Esophagus (tissue), 2 donors: ENCODE data around the gene GINS2. TPM values are rescaled to one million over a fixed set of nuclear protein-coding genes. Genes with fewer than 3 reads are reported as not detected.

Experiments used
- H3K27ac ChIP-seq, 2 donors: one replicate each; pipeline ENCODE4 v1.5.1; 2013; ENCODE audit warnings: low read depth in 2 of 2, mild to moderate bottlenecking in 2 of 2, inconsistent platforms in 1 of 2, low read length in 1 of 2, moderate library complexity in 1 of 2
- H3K27me3 ChIP-seq, 2 donors: one replicate each; pipeline ENCODE4 v1.6.1; 2013; ENCODE audit warnings: low read length in 2 of 2, control low read depth in 1 of 2, mild to moderate bottlenecking in 1 of 2; ENCODE audit not compliant: insufficient read depth in 2 of 2, control insufficient read depth in 1 of 2
- H3K36me3 ChIP-seq, 2 donors: one replicate each; pipeline ENCODE4 v1.6.1; 2013; ENCODE audit warnings: low read length in 1 of 2; ENCODE audit not compliant: control insufficient read depth in 2 of 2, insufficient read depth in 2 of 2
- H3K4me1 ChIP-seq, 2 donors: one replicate each; pipeline ENCODE4 v1.6.1; 2013; ENCODE audit warnings: low read length in 1 of 2; ENCODE audit not compliant: control insufficient read depth in 2 of 2, insufficient read depth in 2 of 2
- H3K4me3 ChIP-seq, 2 donors: one replicate each; pipeline ENCODE4 v1.5.1; 2013; ENCODE audit warnings: low read length in 2 of 2, mild to moderate bottlenecking in 2 of 2, low read depth in 1 of 2, moderate library complexity in 1 of 2
- H3K9me3 ChIP-seq, 2 donors: one replicate each; pipeline ENCODE4 v1.6.1; 2013; ENCODE audit warnings: mild to moderate bottlenecking in 2 of 2, low read depth in 1 of 2, low read length in 1 of 2, moderate library complexity in 1 of 2; ENCODE audit not compliant: control insufficient read depth in 2 of 2, insufficient read depth in 1 of 2
- WGBS, 2 donors: extraction: QIAGEN DNeasy Blood & Tissue Kit; methylation state at CpG; one replicate each; pipeline ENCODE4 v1.1.7; 2013; 5-methylcytosine and 5-hydroxymethylcytosine counted together
- polyA plus RNA-seq, 2 donors: library from polyadenylated mRNA; stranded (reverse); fragments of 200-250 nt; gene quantifications; one replicate each; pipeline ENCODE4 v1.2.3, GENCODE V29; 2013
- donor health status: healthy with polysubstance abuse.
- donor health status: Bipolar disorder and iron deficiency.

GINS2 gene
- polyA plus RNA-seq, 2 donors: 3.2 to 6.6 TPM

GRCh38 chr16:85663891-85664321, 24.8 kb downstream of the GINS2 start:
- Histone ChIP-seq H3K9me3 (no peaks in the 10 kb centered on the region), H3K4me3 (no peak overlapping the region), H3K4me1 (no peaks in the 10 kb centered on the region), H3K27me3 (no peaks in the 10 kb centered on the region), H3K36me3 (peaks cover 49 to 80% of the 10 kb centered on the region in 2 donors), H3K27ac (no peak overlapping the region)
- 60 to 77% methylated on average over 12 of the region's 12 CpGs for WGBS, 2 donors

GRCh38 chr16:85662976-85663830, 25.6 kb downstream of the GINS2 start:
- Histone ChIP-seq H3K9me3 (no peaks in the 10 kb centered on the region), H3K4me1 (peaks cover 0 to 2% of the 10 kb centered on the region in 2 donors), H3K27me3 (no peaks in the 10 kb centered on the region), H3K36me3 (peaks cover 45 to 79% of the 10 kb centered on the region in 2 donors), H3K4me3 (no peak overlapping the region), H3K27ac (no peak overlapping the region)
- WGBS, 2 donors: 92 to 95% methylated on average over 38 of the region's 38 CpGs

DNA sequence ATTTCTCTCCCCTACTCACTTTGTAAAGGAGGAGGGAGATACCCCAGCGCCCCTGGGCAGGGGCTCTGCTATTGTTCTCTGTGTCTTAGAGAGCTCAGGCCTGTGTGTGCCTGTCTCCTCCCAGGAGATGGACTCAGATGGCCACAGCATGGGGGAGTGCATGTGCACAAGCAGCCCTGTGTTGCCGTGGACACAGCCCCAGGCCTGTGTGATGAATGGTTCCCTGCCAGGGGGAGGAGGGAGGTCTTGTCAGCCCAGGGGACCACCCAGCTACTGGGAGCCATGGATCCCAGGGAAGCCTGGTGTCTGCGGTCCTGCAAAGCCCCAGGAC, 26.3 kb downstream of the GINS2 start:
- Histone ChIP-seq H3K27me3 (no peaks in the 10 kb centered on the region), H3K27ac (no peak overlapping the region), H3K9me3 (no peaks in the 10 kb centered on the region), H3K36me3 (peaks cover 43 to 79% of the 10 kb centered on the region in 2 donors), H3K4me3 (no peak overlapping the region), H3K4me1 (peaks cover 0 to 2% of the 10 kb centered on the region in 2 donors)
- 84 to 86% methylated on average over 2 to 3 of the region's 3 CpGs for WGBS, 2 donors

DNA sequence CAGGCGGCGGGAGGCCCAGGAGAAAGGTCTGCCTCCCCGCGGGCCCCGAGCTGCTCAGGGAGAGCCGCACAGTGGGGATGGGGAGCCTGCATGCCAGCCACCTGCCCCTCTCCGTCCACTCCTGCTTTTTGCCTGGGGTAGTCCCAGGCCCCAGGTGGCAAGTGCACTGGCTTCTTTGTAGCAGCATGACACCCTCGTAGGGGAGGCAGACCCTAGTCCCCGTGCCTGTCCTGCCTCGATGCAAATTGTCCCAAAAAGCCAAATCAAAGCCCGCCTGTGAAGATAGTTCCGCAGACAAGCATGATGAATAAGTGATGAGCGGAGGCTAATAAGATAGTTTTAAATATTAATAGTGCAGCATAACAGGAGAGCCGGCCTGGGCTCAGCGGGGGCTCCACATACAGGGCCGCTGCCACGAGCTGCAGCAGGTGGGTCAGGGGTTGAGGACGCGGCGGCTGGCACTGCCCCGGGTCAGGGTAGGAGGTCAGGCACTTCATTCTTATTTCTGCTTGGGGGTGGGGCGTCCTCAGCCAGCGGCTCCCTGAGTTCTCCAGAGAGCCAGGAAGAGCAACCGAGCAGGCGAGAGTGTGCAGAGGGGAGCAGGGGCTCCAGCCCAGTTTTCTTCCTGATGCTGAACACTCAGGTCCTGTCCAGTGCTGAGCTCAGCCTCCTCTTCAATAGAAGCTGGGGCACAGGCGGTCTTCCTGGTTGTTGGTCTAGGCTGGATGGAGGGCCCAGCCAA, 26.8 kb downstream of the GINS2 start:
- Histone ChIP-seq H3K4me3 (no peak overlapping the region), H3K4me1 (peaks cover 0 to 2% of the 10 kb centered on the region in 2 donors), H3K9me3 (no peaks in the 10 kb centered on the region), H3K36me3 (peaks cover 44 to 78% of the 10 kb centered on the region in 2 donors), H3K27ac (no peak overlapping the region), H3K27me3 (no peaks in the 10 kb centered on the region)
- WGBS, 2 donors: 91 to 95% methylated on average over 26 of the region's 26 CpGs

DNA sequence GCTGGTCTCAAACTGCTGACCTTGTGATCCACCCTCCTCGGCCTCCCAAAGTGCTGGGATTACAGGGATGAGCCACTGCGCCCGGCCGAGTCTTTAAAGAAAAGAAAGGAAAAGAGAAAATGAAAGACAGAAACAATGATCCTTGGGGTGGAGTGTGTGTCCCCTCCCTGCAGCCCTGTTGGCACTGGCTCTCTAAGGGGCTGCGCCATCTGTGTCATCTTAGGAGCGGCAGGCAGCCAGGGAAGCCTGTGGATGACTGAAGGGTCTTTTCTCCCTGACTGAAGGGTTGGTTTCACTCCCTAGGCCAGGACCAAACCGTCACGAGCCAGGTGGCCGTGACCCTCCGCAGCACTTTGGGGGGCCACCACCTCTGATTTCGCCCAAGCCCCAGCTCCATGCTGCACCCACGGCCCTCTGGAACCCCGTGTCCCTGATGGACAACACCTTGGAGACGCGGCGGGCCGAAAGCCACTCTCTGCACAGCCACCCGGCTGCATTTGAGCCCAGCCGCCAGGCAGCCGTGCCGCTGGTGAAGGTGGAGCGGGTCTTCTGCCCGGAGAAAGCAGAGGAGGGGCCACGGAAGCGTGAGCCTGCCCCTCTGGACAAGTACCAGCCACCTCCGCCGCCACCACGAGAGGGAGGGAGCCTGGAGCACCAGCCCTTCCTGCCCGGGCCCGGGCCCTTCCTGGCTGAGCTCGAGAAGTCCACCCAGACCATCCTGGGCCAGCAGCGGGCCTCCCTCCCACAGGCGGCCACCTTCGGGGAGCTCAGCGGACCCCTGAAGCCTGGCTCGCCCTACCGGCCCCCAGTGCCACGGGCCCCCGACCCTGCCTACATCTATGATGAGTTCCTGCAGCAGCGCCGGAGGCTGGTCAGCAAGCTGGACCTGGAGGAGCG, 27.7 kb downstream of the GINS2 start:
- 92 to 94% methylated on average over 42 of the region's 42 CpGs for WGBS, 2 donors
- Histone ChIP-seq H3K4me3 (no peak overlapping the region), H3K36me3 (peaks cover 37 to 77% of the 10 kb centered on the region in 2 donors), H3K4me1 (peaks cover 0 to 2% of the 10 kb centered on the region in 2 donors), H3K27ac (no peak overlapping the region), H3K9me3 (no peaks in the 10 kb centered on the region), H3K27me3 (no peaks in the 10 kb centered on the region)

GRCh38 chr16:85659805-85660511, 28.8 kb downstream of the GINS2 start:
- Histone ChIP-seq H3K27ac (no peak overlapping the region), H3K27me3 (no peaks in the 10 kb centered on the region), H3K36me3 (peaks cover 27 to 78% of the 10 kb centered on the region in 2 donors), H3K4me3 (no peak overlapping the region), H3K9me3 (no peaks in the 10 kb centered on the region), H3K4me1 (peaks cover 0 to 2% of the 10 kb centered on the region in 2 donors)
- WGBS, 2 donors: 67 to 69% methylated on average over 12 of the region's 12 CpGs

GRCh38 chr16:85659336-85659735, 29.4 kb downstream of the GINS2 start:
- H3K4me3 ChIP-seq: no peak overlapping the region
- H3K9me3 ChIP-seq: no peaks in the 10 kb centered on the region
- WGBS, 2 donors: 83 to 89% methylated on average over 8 of the region's 8 CpGs
- H3K27me3 ChIP-seq: no peaks in the 10 kb centered on the region
- peaks cover 21 to 77% of the 10 kb centered on the region in 2 donors for H3K36me3 ChIP-seq
- peaks cover 0 to 2% of the 10 kb centered on the region in 2 donors for H3K4me1 ChIP-seq
- no peak overlapping the region for H3K27ac ChIP-seq

GRCh38 chr16:85658504-85659326, 30.0 kb downstream of the GINS2 start:
- H3K4me1 ChIP-seq: peaks cover 1 to 2% of the 10 kb centered on the region in 2 donors
- H3K4me3 ChIP-seq: no peak overlapping the region
- WGBS, 2 donors: 87 to 91% methylated on average over 18 of the region's 18 CpGs
- no peak overlapping the region for H3K27ac ChIP-seq
- peaks cover 17 to 77% of the 10 kb centered on the region in 2 donors for H3K36me3 ChIP-seq
- H3K9me3 ChIP-seq: no peaks in the 10 kb centered on the region
- H3K27me3 ChIP-seq: no peaks in the 10 kb centered on the region
